ENCODE results near the gene CXCL1.
A peak's percentile ranks its signal among the peaks of the same experiment; 100 is the strongest.

CXCL1 gene

DNA sequence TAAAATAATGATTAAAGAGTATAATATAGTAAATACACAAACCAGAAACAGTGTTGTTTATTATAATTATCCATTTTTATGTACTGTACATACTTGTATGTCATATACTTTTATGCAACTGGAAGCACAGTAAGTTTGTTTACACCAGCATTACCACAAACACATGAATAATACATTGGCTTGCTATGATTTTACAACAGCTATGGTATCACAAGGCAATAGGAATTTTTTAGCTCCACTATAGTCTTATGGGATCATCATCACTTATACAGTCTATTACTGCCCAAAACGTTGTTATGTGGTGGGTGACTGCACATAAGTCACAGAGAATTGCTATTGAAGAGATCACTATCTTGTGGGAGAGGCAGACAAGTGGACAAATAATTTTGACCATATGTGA is 17.9 kb upstream of the CXCL1 start:
- no peak for DNase-seq (ENCODE audit: low spot score)

DNA sequence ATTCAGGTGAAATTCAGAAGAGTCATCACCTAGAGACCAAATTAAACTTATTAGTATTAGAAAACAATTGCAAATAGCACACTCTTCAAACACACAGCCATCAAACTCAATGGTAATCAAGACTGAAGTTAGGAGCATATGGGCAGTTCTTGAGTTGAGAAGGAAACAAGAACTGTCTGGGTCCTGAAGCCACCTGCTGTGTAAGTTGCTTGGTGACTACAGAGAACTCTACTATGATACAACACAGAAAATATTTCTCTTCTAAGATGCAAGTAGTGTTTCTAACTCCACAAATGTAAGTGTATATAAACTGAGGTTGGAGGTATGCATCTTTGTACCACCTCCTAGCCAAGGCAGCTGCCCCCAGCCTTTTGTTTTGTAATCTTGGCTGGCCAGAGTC is 16.4 kb upstream of the CXCL1 start:
- DNase-seq (ENCODE audit: low spot score) = no peak

DNA sequence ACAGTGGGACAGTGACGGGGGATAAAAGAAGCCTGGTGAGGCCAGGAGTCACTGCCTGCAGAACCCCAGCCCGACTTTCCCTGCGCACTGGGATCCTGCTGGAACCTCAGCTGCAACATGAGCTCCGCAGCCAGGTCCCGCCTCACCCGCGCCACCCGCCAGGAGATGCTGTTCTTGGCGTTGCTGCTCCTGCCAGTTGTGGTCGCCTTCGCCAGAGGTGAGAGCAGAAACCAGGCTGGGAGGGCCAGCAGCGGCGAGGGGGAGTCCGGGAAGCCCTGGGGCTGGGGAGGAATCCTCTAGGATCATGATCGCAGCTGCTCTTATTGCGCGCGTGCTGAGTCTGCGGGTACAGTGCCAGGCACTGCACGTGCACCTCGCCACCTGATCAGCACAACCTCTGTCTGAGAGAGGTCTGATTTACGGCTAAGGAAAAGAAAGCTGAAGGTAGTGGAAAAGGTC is 15.9 kb upstream of the CXCL1 start, which contains the start of gene PF4V1:
TSS of gene PF4V1 (plus strand) at position 51 of the 459 bp plus-strand sequence. CDS start at position 118, 67 bp downstream.
- DNase-seq (ENCODE audit: low spot score) = no peak

DNA sequence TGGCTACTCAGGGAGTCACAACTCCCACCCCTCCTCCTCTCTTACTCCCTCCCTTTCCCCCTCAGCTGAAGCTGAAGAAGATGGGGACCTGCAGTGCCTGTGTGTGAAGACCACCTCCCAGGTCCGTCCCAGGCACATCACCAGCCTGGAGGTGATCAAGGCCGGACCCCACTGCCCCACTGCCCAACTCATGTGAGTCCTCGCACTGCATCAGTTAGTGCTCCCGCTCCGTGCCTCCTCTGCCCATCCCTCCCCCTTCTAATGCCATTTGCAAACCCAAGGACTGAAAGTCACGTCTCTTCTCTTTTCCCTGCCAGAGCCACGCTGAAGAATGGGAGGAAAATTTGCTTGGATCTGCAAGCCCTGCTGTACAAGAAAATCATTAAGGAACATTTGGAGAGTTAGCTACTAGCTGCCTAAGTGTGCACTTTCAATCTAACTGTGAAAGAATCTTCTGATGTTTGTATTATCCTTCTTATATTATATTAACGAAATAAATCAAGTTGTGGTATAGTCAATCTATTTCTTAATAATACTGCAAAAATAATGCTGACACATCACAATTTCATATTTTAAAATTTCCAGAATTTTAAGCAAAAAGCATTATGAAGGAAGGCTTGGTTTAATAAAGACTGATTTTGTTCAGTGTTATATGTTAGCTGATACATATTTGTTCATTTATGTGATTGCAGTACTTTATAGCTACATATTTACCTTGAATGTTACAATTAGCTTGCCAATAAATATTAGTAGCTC is 15.3 kb upstream of the CXCL1 start:
- no peak for DNase-seq (ENCODE audit: low spot score)

DNA sequence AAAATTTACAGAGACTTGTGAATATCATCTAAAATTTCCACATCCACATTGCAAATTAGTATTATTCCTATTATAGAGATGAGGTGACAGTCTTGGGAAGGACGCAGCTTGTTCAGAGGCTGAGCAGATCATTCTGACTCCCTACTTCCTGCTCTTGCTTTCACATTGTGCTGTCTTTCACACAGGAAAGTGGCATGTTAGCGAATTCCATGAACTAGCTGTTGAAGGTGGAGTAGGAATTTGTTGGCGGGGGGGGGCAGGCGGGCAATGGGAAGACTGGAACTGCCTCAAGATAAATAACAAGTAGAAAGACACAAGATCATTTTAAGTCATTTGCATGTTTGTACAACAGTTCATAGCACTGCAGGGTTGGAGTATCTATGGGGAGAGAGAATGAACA is 13.8 kb upstream of the CXCL1 start:
- DNase-seq (ENCODE audit: low spot score) = no peak

DNA sequence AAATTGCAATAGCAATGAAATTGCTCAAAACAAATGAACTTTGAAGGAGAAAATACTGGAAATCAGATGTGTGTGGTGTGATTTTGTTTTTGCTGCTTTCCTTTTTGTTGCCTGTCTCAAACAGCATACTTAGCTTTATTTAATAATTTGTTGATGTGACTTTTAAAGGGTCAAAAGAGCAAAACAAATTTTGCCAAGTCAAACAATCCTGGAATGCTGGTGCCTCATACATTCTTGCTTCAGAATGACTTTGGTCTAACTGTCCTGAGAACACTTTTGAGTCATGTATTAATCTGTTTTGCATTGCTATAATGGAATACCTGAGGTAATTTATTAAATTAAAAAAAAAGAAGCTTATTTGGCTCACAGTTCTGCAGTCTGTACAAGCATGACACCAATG is 12.7 kb upstream of the CXCL1 start:
- DNase-seq (ENCODE audit: low spot score) = no peak

DNA sequence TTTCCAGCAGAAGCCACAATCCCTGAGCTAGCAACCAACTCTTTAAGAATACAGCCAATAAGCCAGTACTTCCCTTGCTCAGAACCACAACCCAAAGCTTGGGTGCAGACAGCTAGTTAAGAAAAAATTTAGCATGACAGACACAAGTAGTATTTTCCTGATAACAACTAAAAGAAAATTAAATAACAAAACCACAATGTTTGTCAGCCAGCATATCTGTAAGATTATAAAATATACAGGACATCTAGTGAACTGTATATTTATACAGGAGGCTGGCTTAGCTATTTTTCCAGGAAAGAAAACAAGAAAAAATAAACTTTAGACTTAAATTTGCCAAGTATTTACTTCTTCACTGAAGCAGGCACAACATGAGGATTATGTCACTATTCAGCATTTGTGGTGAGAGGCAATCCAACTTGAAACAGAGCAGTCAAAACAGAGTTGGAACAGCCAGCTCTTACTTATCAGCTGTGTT is 9.5 kb upstream of the CXCL1 start:
- DNase-seq (ENCODE audit: low spot score) = no peak

DNA sequence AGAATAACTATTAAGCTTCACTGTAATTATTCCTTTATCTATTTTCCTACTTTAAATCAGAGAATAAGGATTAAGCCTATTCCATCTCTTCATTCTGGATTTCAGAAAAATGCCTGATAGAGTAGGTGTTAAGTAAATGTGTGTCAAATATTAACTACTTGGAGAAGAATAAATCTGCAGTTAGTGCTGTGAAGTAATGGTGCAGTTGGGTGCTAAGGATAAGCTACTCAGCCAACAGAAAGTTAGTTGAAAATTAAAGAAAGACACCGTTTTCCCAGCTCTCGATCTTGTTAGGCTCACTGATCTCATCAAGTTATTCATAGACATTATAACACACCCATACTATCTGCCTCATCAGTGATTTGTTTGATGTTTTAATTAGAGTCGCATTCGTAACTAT is 9.0 kb upstream of the CXCL1 start:
- no peak for DNase-seq (ENCODE audit: low spot score)

DNA sequence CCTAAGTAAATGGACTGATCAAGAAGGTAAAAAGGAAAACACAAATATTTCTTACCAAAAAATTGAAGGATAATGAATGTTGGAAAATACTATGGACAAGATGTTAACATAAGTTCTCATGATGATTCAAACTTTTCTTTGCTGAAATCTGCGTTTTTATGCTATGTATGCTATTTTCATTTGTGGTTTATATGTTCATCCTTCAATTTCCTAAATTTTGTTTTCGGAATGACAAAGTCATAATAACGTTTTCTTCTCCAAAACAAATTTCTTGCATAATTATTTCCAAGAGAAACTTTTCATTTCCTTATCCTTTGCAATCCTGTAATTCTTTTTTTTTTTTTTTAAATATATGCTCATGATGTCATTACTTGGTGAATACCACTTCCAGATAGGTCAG is 8.3 kb upstream of the CXCL1 start:
- no peak for DNase-seq (ENCODE audit: low spot score)

DNA sequence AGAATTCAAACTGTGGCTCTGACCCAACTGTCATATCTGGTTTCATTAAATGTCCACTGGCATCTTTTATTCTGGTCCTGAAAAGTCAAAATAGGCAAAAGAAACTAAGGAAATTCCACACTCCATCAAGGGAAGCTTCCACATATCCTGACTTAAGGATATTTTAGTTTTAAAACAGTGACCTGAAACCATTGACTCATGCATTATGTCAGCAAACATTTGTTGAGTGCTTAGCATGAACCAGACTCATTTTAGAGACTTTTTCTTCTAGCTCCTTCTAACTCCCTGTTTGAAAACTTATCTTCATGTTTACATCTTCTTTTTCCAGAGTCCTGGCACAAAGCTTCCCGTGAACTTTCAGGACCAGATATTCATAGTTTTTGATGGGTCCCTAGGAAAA is 6.9 kb upstream of the CXCL1 start:
- no peak for DNase-seq (ENCODE audit: low spot score)

DNA sequence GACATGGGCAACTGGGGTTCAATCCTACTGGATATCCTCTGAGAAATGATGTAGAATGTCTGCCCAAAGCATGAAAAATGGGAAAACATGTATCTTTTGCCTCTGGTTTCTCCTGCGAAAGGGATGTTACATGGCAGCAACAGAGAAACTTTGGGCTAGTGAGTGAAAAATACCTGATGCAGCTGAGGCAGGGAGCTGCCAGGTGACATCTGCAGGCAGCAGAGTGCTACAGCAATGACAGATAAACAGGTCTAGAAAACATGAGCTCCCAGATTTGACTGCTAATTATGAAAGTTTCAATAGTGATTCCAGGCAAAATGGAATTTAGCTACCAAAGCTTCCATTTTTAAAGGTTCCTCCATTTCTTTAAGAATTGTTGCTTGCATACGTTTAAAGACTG is 4.8 kb upstream of the CXCL1 start:
- peak; percentile 51 for DNase-seq (ENCODE audit: low spot score)

DNA sequence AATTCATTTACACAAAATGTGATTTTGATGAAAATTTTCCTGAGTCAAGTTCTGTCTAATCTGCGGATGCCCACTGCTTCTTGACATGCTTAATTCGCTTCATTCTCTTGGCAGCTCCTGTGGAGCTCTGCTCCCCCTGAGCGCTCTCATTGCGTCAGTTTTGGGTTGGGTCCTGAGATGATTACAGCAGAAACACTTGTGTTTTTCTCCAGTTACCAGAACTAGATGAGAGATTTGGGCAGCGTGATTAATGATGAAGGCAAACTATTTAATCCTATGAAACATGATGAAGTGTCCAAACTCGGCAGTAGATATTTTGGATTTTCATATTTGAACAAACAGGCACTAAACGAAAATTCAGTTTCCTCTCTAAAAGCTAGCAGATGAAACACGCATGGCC is 4.2 kb upstream of the CXCL1 start:
- no peak for DNase-seq (ENCODE audit: low spot score)

DNA sequence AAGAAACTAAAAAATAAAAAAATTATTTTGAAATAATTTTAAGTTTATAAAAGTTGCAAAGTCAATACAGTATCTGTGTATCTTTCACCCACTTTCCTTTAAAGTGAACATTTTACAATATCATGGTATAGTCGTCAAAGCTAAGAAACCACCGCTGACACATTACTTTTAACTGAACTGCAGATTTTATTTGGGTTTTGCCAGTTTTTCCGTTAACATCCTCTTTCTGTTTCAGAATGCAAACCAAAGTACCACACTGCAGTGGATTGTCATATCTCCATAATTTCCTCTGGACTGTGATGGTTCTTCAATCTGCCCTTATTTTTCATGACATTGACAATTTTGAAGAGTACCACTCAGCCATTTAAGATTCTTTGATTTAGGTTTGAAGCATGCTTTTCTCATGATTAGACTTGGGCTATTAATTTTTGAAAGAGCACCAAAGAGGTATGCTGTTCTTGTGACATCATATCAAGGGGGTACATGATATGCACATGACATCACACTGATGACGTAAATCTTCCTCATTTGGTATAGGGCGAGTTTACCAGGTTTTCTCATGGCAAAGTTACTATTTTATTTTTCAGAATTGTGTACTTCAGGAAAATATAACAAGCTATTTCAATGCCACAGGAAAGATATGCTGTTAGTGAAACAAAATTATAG is 3.6 kb upstream of the CXCL1 start:
- DNase-seq (ENCODE audit: low spot score) = no peak

DNA sequence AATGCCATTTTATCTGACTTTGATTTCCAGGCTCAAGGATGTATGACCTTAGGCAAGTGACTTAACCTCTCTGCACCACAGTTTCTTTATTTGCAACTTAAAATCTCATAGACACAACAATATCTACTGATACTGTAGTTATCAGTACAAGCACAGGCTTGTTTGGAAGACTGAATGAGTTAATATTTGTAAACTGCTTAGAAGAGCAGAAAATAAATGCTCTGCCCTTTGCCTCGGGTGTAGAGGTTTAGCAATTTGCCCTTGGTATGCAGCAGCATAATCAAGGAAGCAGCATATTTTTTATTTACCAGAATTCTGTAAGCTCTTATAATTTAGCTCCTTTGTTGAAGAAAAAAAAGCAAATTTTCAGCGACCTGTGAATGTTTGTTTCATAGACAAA is 2.9 kb upstream of the CXCL1 start:
- DNase-seq (ENCODE audit: low spot score) = no peak

DNA sequence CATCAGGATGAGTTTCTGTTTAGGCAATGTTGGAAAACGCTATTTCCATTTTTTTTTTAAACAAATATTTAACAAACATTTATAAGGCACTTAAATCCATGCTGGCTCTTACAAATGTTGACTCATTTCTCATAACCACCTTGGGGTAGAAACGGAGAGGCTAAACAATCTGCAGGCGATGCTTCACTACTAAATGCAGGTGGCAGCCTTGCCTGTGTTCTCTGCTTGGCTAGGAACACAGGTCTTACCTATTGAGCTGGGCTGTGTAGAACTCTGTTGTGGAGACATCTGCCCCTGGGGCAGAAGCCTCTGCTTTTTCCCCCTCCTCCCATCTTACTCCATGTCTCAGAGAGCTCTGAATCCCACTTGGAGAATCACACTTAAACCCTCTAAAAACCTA is 1.4 kb upstream of the CXCL1 start:
- no peak for DNase-seq (ENCODE audit: low spot score)

DNA sequence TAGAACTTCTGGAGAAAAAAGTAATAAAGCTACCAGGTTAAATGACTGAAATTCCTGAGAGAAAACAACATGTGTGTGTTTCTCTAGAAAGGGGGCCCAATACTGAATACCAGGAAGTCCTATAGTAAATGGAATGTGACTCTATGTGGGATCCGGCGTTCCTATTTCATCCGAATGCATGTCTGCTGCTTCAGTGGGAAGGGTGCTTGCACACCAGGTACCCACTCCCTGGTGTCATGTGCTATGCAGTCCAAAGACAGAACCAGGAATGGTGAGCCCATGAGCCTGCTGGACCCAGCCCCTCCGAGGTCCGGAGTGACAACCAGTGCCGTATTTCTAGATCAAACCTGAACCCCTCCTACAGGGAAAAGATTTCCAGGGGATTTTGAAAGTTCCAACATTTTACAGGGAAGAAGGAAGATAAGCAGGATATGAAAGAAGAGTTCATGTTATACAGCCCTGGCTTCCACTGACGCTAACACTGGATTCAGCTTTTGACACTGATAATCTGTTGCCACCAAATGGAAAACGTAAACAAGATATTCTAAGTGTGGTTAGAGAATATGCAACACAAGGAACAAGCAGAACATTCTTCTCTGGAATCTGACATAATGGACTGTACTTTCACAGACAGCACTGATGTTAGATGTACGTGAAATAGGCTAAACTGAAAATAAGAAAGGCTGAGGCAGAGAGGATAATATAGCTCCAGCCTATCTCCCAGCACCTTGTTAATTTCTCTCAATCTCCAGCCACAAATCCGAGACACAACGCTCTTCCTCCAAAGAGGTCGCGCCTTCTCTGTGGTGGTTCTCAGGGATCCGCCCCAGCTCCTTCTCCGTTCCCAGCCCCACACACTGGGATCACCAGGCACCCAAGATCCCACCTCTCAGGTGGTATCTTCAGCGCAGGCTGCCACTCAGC is 725 bp upstream of the CXCL1 start:
- DNase-seq (ENCODE audit: low spot score) = peak; percentile 49

DNA sequence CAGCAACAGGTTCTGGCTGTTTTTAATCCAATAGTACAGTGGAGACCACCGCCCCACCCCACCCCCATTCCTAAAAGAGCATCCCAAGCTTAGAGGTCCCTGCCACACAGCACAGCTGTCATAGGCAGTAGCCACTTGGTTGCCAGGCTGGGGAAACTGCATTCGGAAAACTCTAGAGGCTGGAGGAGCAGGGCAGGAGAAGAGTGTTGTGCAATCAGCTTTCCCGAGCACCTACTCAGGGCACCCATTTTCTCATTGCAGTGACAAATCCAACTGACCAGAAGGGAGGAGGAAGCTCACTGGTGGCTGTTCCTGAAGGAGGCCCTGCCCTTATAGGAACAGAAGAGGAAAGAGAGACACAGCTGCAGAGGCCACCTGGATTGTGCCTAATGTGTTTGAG is 1.1 kb downstream of the CXCL1 start:
- no peak for DNase-seq (ENCODE audit: low spot score)

DNA sequence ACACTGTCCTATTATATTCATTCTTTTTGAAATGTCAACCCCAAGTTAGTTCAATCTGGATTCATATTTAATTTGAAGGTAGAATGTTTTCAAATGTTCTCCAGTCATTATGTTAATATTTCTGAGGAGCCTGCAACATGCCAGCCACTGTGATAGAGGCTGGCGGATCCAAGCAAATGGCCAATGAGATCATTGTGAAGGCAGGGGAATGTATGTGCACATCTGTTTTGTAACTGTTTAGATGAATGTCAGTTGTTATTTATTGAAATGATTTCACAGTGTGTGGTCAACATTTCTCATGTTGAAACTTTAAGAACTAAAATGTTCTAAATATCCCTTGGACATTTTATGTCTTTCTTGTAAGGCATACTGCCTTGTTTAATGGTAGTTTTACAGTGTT is 1.6 kb downstream of the CXCL1 start:
- no peak for DNase-seq (ENCODE audit: low spot score)

DNA sequence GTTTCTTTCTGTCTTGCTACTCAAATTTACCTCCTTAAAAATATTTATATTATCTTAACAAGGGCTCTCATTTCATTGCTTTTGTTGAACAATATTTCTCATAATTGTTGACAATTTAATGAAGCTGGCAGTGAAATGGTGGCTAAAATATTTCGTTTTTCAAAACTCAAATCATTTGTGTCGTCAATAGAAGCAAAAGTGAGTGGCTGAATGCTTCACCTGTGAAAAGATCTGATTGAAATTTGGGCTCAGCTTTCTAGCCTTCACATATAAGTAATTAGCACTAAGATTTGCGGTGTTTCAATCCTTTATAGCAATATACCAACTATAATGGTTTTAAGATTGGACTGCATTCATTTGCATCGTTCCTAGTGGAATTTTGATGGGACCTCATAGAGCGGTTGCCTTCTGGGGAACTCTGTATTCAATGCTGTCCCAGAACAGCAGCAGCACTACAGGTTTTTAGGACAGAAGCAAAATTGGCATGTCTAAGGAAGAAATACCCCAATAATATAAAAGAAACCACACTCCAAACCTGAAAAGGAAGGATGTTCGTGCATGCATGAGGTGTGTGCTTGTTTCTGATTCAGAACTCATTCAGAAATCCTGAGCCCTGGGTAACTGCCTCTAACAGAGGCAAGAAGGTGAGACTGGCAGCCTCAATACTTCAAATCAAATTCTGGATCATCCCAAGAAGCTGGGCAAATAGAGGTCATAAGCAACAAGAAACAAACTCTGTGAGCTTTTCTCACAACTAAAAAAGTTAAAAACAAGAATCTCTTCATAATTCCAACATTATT is 2.5 kb downstream of the CXCL1 start:
- DNase-seq (ENCODE audit: low spot score) = no peak

DNA sequence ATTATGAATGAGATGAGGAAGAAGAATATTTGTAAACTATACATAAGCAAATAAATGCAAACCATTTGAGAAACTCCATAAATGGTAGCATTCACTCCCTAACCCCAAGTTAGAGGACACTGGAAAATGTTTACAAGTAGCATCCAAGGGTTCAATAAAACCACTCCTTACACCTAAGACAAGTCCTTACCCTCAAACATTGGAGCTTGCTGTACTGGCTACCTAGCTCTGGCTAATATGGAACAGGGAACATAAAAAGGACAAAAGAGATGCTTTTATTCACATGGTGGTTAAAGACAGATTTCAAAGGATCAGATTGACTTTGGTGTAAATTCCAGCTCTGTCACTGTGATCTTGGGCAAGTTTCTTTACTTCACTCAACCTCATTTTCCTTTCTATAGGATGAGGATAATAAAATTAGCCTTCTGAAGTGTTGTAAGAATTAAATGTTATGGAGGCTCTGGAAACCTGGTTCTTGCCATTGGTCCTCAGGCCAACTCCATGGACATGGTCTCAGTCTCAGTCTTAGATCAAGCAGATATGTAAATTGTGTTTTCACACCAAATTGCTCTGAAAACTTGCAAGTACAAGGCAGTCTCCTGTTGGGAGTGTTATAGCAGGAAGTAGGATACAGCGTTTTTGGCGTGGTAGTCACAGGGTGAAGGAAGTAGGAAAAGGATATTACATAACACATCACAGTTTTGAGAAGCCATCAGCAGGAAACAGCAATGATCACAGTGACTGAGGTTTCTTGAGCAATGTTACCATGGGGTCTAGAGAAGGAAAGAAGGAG is 3.3 kb downstream of the CXCL1 start:
- no peak for DNase-seq (ENCODE audit: low spot score)

DNA sequence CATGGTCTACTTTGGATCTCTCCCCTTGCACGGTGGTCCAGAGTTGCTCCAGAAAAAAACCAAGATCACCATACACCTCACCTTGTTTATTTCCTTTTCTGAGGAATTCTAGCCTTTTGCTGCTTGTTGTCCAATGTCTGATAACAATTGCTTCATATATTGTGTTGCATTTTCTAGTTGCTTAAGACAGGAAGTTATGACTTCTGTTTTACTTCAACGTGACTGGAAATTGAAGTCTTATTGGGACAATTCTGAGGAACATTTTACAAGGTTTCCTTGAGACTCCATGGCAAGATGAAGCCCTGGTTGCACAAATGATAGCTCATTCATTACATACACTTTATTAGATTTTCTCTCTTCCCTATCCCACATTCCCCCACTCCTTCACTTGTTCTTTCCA is 5.2 kb downstream of the CXCL1 start:
- no peak for DNase-seq (ENCODE audit: low spot score)
